Adrenal gland (tissue), 12 donors: ENCODE results near the gene CTBP2. TPM values are rescaled to one million over a fixed set of nuclear protein-coding genes. Genes with fewer than 3 reads are reported as not detected.

Source experiments
- DNase-seq, 7 donors: peaks; one replicate each; pipeline ENCODE4 v3.0.0-alpha.2; 2019 to 2020
- H3K27ac ChIP-seq, 5 donors: fragments of 200-600 bp; sonication (generic) in 4 of 5; 1 replicate in 3 of 5; 2 replicates in 2 of 5; pipeline versions ENCODE4 v1.5.1 to v1.8.0; 2016 to 2020; ENCODE audit warnings: mild to moderate bottlenecking in 1 of 5
- H3K27me3 ChIP-seq: fragments of 200-600 bp; 2 replicates; pipeline ENCODE4 v1.8.0; 2021
- H3K36me3 ChIP-seq, 2 donors: fragments of 200-600 bp; replicated peaks in 1 of 2; 1 replicate in 1 of 2; 2 replicates in 1 of 2; pipeline versions ENCODE4 v1.5.1 to v1.8.0; 2018 to 2022
- H3K4me1 ChIP-seq, 2 donors: fragments of 200-600 bp; replicated peaks in 1 of 2; 1 replicate in 1 of 2; 2 replicates in 1 of 2; pipeline versions ENCODE4 v1.5.1 to v1.8.0; 2018 to 2021
- H3K4me3 ChIP-seq, 4 donors: fragments of 200-600 bp; sonication (generic) in 3 of 4; one replicate each; pipeline ENCODE4 v1.5.1; 2016 to 2018
- H3K9me3 ChIP-seq, 3 donors: fragments of 200-600 bp; sonication (generic) in 1 of 3; replicated peaks in 1 of 3; 1 replicate in 2 of 3; 2 replicates in 1 of 3; pipeline versions ENCODE4 v1.5.1 to v1.8.0; 2016 to 2021
- CTCF ChIP-seq, 6 experiments: fragments of 450-650 bp in 4 of 6; fragments of 200-600 bp in 2 of 6; sonication (generic) in 1 of 6; IDR thresholded peaks; 1 replicate in 5 of 6; 2 replicates in 1 of 6; pipeline versions ENCODE4 v1.5.1 to v1.8.0; 2016 to 2021; ENCODE audit warnings: antibody characterized with exemption in 6 of 6, mild to moderate bottlenecking in 2 of 6, moderate library complexity in 1 of 6
- POLR2A ChIP-seq, 2 donors: fragments of 450-650 bp; IDR thresholded peaks; one replicate each; pipeline ENCODE4 v1.6.1; 2017; ENCODE audit warnings: antibody characterized with exemption in 2 of 2, mild to moderate bottlenecking in 2 of 2, moderate library complexity in 1 of 2
- WGBS, 4 donors: extraction: QIAGEN DNeasy Blood & Tissue Kit in 2 of 4; methylation state at CpG; one replicate each; pipeline versions ENCODE4 v1.1.5 to v1.1.7; 2013 to 2017; 5-methylcytosine and 5-hydroxymethylcytosine counted together
- intact Hi-C, 2 donors: fragments of 100-400 bp; cut with DNase I; formaldehyde crosslinking; loops; one replicate each; pipeline versions ENCODE4 v1.14.1 to v1.15.0; 2022 to 2023
- polyA plus RNA-seq, 3 donors: library from polyadenylated mRNA; stranded (reverse); fragments of 200-250 nt in 2 of 3; fragments of 350-450 nt in 1 of 3; fragmentation: Illumina TruSeq in 1 of 3; extraction: RNeasy Lipid Tissue Mini Kit (QIAGEN cat#74804) in 1 of 3; gene quantifications; one replicate each; pipeline ENCODE4 v1.2.3, GENCODE V29; 2013 to 2014
- total RNA-seq, 9 donors: library from RNA; depleted of rRNA in 4 of 9; stranded (reverse); fragments of >200 nt in 4 of 9; fragments of 120-200 nt in 1 of 9; fragmentation: NEBNext Ultra II Directional in 1 of 9; extraction: Animal tissue kit (Norgen Biotek cat#: 25700) in 1 of 9; gene quantifications; one replicate each; pipeline versions ENCODE4 v1.1.0 to v1.2.4, GENCODE V29; 2013 to 2023
- donor health status: healthy with polysubstance abuse.
- donor health status: Bipolar disorder and iron deficiency.
- donor health status: DM: yes; HTN: yes; CAD: no.
- donor health status: DM: no; HTN: no; CAD: no.
- donor health status: DM: no; HTN: no; CAD: no.
- donor health status: DM: yes; HTN: yes; CAD: no.

The CTBP2 gene
- total and polyA plus RNA-seq, 12 donors, result 25.3 to 66.5 (median 45.7) TPM

GRCh38 chr10:125012851-125013528 is 147.4 kb downstream of the CTBP2 start:
- Histone ChIP-seq H3K27me3 (no peaks in the 10 kb centered on the region), H3K9me3 (no peaks in the 10 kb centered on the region), H3K36me3 (no peaks in the 10 kb centered on the region), H3K27ac (peak overlapping the region in 1 of 5 donors; percentile 24), H3K4me3 (no peak overlapping the region), H3K4me1 (peaks cover 11 to 53% of the 10 kb centered on the region in 2 donors)
- no peak for TF ChIP-seq CTCF (IDR thresholded peaks at IDR 0.05)
- no peak for TF ChIP-seq POLR2A (IDR thresholded peaks at IDR 0.05)
- intact Hi-C loops, result no loop called here
- WGBS, 4 donors, result 94 to 96% (median 96%) methylated on average over 10 to 15 of the region's 15 CpGs
- no peak for DNase-seq

GRCh38 chr10:125011926-125012705 is 148.2 kb downstream of the CTBP2 start:
- no peak for DNase-seq
- H3K36me3 ChIP-seq, result no peaks in the 10 kb centered on the region
- H3K4me3 ChIP-seq, result no peak overlapping the region
- peak overlapping the region in 2 of 5 donors; percentile 24 to 28 for H3K27ac ChIP-seq
- TF ChIP-seq CTCF (IDR thresholded peaks at IDR 0.05) (no peak), POLR2A (IDR thresholded peaks at IDR 0.05) (no peak)
- intact Hi-C loops, result no loop called here
- 78 to 91% (median 80%) methylated on average over 11 to 27 of the region's 27 CpGs for WGBS, 4 donors
- no peaks in the 10 kb centered on the region for H3K9me3 ChIP-seq
- H3K27me3 ChIP-seq, result no peaks in the 10 kb centered on the region
- peaks cover 19 to 53% of the 10 kb centered on the region in 2 donors for H3K4me1 ChIP-seq

- Histone ChIP-seq H3K9me3 (no peaks in the 10 kb centered on the region), H3K4me3 (no peak overlapping the region), H3K4me1 (peaks cover 21 to 53% of the 10 kb centered on the region in 2 donors), H3K36me3 (no peaks in the 10 kb centered on the region), H3K27ac (peak overlapping the region in 2 of 5 donors; percentile 28 to 80), H3K27me3 (no peaks in the 10 kb centered on the region)
- no peak for TF ChIP-seq CTCF (IDR thresholded peaks at IDR 0.05)
- no peak for TF ChIP-seq POLR2A (IDR thresholded peaks at IDR 0.05)
- intact Hi-C loops, result no loop called here
- no peak for DNase-seq
- WGBS, 4 donors, result 86 to 92% (median 90%) methylated on average over 15 to 16 of the region's 16 CpGs
These were observed 149.0 kb downstream of the CTBP2 start for GRCh38 chr10:125011171-125011925.

DNA sequence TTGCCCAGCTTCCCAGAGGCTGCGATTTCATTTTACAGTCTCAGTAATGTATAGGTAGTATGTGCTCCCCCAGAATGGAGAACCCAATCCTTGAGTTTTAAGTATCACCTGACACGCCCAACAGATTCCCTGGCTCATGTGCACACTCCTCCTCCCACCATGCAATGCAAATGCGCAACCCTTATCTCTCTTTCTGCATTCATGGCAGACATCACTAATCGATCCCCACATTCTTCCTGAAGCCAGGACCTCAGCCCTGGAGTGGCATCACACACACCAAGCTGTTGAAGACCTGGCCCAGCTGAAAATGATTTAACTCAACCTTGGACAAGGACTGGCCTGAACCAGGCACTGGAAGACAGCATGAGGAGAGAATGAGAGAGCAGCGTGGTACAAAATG is 150.0 kb downstream of the CTBP2 start:
- Histone ChIP-seq H3K9me3 (no peaks in the 10 kb centered on the region), H3K4me1 (peaks cover 21 to 45% of the 10 kb centered on the region in 2 donors), H3K4me3 (no peak overlapping the region), H3K27ac (peak overlapping the region in 2 of 5 donors; percentile 25 to 80), H3K36me3 (no peaks in the 10 kb centered on the region), H3K27me3 (no peaks in the 10 kb centered on the region)
- 77 to 96% (median 91%) methylated on average over 5 of the region's 5 CpGs for WGBS, 4 donors
- no peak for TF ChIP-seq POLR2A (IDR thresholded peaks at IDR 0.05)
- TF ChIP-seq CTCF (IDR thresholded peaks at IDR 0.05), result no peak
- no peak for DNase-seq
- intact Hi-C loops, result no loop called here
